ENCODE data around the gene HSD11B1.

The HSD11B1 gene

DNA sequence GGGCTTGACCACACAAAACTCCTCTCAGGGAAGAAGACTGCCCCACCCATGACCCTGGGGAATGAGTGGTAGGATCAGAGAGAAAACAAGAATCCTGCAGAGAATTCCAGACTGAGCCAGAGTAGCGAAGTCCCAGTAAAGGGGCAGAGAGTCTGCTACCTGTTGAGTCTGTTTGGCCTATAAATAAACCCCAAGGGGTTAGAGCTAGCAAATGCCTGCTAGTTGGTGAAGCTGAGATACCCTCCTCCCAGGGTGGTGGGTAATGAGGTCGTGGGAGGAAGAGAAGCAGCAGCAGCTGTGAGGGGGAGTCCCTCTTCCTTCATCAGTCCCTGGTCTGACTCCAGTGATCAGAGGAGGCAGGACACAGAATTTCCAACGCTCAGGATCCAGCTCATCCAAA lies 53.8 kb downstream of the HSD11B1 start:
- no peak for DNase-seq
- peak overlapping the region in 1 of 2 experiments; percentile 18 for H3K27ac ChIP-seq (ENCODE audit: insufficient read depth in 1 of 2, low read depth in 1 of 2, low read length in 2 of 2, poor library complexity in 1 of 2, severe bottlenecking in 2 of 2)
- peak overlapping the region in 5 of 7 experiments; percentile 13 to 82 (median 68) for H3K4me3 ChIP-seq (ENCODE audit: control insufficient read depth in 1 of 7, extremely low read depth in 1 of 7, insufficient read depth in 4 of 7, low read depth in 2 of 7, low read length in 6 of 7)
- ChIA-PET CTCF (interaction anchor here (0.6 to 8.2 kb wide), 3 partner anchors 10 to 66 kb away, joined by 3 to 54 read pairs (median 5); no protein-coding TSS in a partner anchor), POLR2A (no interaction called here)
- no peaks in the 10 kb centered on the region for H3K27me3 ChIP-seq (replicated peaks in 2 of 5; ENCODE audit: control insufficient read depth in 4 of 5, insufficient read depth in 5 of 5, low read length in 4 of 5)
- no peaks in the 10 kb centered on the region for H3K9me3 ChIP-seq (ENCODE audit: control extremely low read depth in 1 of 5, control insufficient read depth in 4 of 5, insufficient read depth in 2 of 5, low read depth in 1 of 5, low read length in 4 of 5)
- H3K36me3 ChIP-seq (ENCODE audit: control insufficient read depth in 4 of 4, insufficient read depth in 4 of 4, low read length in 3 of 4) = peaks cover 17 to 49% (median 38%) of the 10 kb centered on the region in 4 experiments
- 57% methylated on average over 2 of the region's 3 CpGs for WGBS (ENCODE audit: insufficient coverage)
- peaks cover 27 to 48% (median 45%) of the 10 kb centered on the region in 4 experiments for H3K4me1 ChIP-seq (ENCODE audit: control extremely low read depth in 1 of 4, control insufficient read depth in 4 of 4, insufficient read depth in 4 of 4, low read length in 3 of 4)

DNA sequence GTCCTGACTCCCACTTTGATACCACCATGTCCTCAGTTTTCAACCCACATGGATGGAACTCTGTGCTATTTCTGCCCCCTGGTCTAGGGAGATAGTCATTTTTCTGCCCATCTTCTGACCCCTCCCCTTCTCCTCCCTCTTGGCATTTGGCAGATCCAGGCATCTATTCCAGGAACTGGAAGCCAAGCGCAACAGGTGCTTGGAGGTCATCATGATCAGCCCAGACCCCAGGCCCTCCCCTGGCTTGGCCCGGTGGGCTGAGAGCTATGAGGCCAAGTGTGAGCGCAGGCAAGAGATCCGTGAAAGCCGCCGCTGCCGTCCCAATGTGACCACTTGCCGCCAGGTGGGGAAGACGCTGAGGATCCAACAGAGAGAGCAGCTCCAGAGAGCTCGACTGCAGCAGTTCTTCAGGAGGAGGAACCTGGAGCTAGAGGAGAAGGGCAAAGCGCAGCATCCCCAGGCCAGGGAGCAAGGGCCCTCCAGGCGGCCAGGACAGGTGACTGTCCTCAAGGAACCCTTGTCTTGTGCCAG lies 55.2 kb downstream of the HSD11B1 start:
- Histone ChIP-seq H3K9me3 (ENCODE audit: control extremely low read depth in 1 of 5, control insufficient read depth in 4 of 5, insufficient read depth in 2 of 5, low read depth in 1 of 5, low read length in 4 of 5) (no peaks in the 10 kb centered on the region), H3K4me3 (ENCODE audit: control insufficient read depth in 1 of 7, extremely low read depth in 1 of 7, insufficient read depth in 4 of 7, low read depth in 2 of 7, low read length in 6 of 7) (no peak overlapping the region), H3K36me3 (ENCODE audit: control insufficient read depth in 4 of 4, insufficient read depth in 4 of 4, low read length in 3 of 4) (peaks cover 19 to 62% (median 46%) of the 10 kb centered on the region in 4 experiments), H3K27me3 (replicated peaks in 2 of 5; ENCODE audit: control insufficient read depth in 4 of 5, insufficient read depth in 5 of 5, low read length in 4 of 5) (no peaks in the 10 kb centered on the region), H3K27ac (ENCODE audit: insufficient read depth in 1 of 2, low read depth in 1 of 2, low read length in 2 of 2, poor library complexity in 1 of 2, severe bottlenecking in 2 of 2) (no peak overlapping the region), H3K4me1 (ENCODE audit: control extremely low read depth in 1 of 4, control insufficient read depth in 4 of 4, insufficient read depth in 4 of 4, low read length in 3 of 4) (peaks cover 27 to 45% (median 43%) of the 10 kb centered on the region in 4 experiments)
- CTCF ChIA-PET = interaction anchor here (1.8 to 8.2 kb wide), 3 partner anchors 8 to 12 kb away, joined by 4 to 54 read pairs (median 5); no protein-coding TSS in a partner anchor
- no peak for DNase-seq
- POLR2A ChIA-PET = no interaction called here
- WGBS (ENCODE audit: insufficient coverage) = 98% methylated on average over 12 of the region's 12 CpGs

DNA sequence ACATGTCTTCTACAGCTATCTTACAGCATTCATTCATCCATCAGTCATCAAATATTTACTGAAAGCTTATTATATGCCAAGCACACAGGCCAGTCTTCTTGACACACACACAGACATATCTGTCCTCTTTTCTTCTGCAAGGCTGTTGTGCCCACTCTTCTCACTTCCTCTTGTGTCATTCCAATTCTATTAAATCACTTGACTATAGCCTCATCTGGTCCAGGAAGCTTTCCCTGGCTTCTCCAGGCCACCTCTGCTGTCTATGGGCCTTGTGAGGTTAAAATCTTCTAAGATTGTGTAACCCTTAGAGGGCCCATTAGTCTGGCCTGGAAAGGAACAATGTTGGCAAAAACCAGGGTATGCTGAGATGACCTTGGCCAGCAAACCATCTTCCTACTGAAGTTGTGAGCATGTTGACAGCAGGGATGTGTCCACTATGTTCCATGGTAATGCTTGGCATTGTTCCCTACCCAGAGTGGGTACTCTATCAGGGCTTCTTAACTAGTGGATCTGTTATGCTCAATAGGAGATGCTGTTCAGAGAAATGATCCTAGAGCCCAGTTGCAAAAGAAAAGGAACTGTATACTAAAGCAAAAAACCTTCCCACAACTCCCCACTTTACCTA lies 56.5 kb downstream of the HSD11B1 start:
- Histone ChIP-seq H3K9me3 (ENCODE audit: control extremely low read depth in 1 of 5, control insufficient read depth in 4 of 5, insufficient read depth in 2 of 5, low read depth in 1 of 5, low read length in 4 of 5) (no peaks in the 10 kb centered on the region), H3K27ac (ENCODE audit: insufficient read depth in 1 of 2, low read depth in 1 of 2, low read length in 2 of 2, poor library complexity in 1 of 2, severe bottlenecking in 2 of 2) (no peak overlapping the region), H3K36me3 (ENCODE audit: control insufficient read depth in 4 of 4, insufficient read depth in 4 of 4, low read length in 3 of 4) (peaks cover 21 to 67% (median 49%) of the 10 kb centered on the region in 4 experiments), H3K4me1 (ENCODE audit: control extremely low read depth in 1 of 4, control insufficient read depth in 4 of 4, insufficient read depth in 4 of 4, low read length in 3 of 4) (peaks cover 19 to 35% (median 33%) of the 10 kb centered on the region in 4 experiments), H3K27me3 (replicated peaks in 2 of 5; ENCODE audit: control insufficient read depth in 4 of 5, insufficient read depth in 5 of 5, low read length in 4 of 5) (no peaks in the 10 kb centered on the region), H3K4me3 (ENCODE audit: control insufficient read depth in 1 of 7, extremely low read depth in 1 of 7, insufficient read depth in 4 of 7, low read depth in 2 of 7, low read length in 6 of 7) (no peak overlapping the region)
- ChIA-PET CTCF (interaction anchor here (0.8 to 8.2 kb wide), 4 partner anchors 7 to 13 kb away, joined by 4 to 54 read pairs (median 4); no protein-coding TSS in a partner anchor), POLR2A (interaction anchor here (0.7 kb wide), 1 partner anchor 138 kb away, joined by 3 read pairs; no protein-coding TSS in a partner anchor)
- no peak for DNase-seq

DNA sequence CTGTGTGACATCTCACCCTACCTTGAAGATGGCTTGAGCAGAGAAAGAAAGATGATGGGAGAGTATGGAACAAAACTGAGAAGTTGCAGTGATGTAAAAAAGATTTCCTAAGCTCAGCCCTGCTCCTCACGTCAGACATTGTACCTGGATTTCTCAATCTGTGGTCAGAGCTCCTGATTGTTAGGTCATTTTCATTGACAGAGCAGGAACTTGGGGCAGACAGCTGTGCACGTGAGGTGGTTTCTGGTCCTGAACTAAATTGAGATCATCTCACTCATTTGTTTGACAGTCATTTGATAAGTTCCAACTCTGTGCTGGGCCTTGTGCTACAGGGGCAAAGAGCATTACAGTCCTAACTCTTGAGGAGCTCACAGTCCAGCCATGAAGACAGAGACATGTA lies 61.4 kb downstream of the HSD11B1 start:
- H3K36me3 ChIP-seq (ENCODE audit: control insufficient read depth in 4 of 4, insufficient read depth in 4 of 4, low read length in 3 of 4) = peaks cover 18 to 53% (median 36%) of the 10 kb centered on the region in 4 experiments
- H3K9me3 ChIP-seq (ENCODE audit: control extremely low read depth in 1 of 5, control insufficient read depth in 4 of 5, insufficient read depth in 2 of 5, low read depth in 1 of 5, low read length in 4 of 5) = no peaks in the 10 kb centered on the region
- ChIA-PET CTCF (interaction anchor here (0.8 to 5.2 kb wide), 5 partner anchors 9 to 58 kb away, joined by 3 to 54 read pairs (median 4); partner anchors contain the start of gene TRAF3IP3), POLR2A (no interaction called here)
- 42% methylated on average over 2 of the region's 2 CpGs for WGBS (ENCODE audit: insufficient coverage)
- no peak overlapping the region for H3K27ac ChIP-seq (ENCODE audit: insufficient read depth in 1 of 2, low read depth in 1 of 2, low read length in 2 of 2, poor library complexity in 1 of 2, severe bottlenecking in 2 of 2)
- no peaks in the 10 kb centered on the region for H3K27me3 ChIP-seq (replicated peaks in 2 of 5; ENCODE audit: control insufficient read depth in 4 of 5, insufficient read depth in 5 of 5, low read length in 4 of 5)
- no peak for DNase-seq
- no peak overlapping the region for H3K4me3 ChIP-seq (ENCODE audit: control insufficient read depth in 1 of 7, extremely low read depth in 1 of 7, insufficient read depth in 4 of 7, low read depth in 2 of 7, low read length in 6 of 7)
- H3K4me1 ChIP-seq (ENCODE audit: control extremely low read depth in 1 of 4, control insufficient read depth in 4 of 4, insufficient read depth in 4 of 4, low read length in 3 of 4) = peaks cover 26 to 51% (median 46%) of the 10 kb centered on the region in 4 experiments

DNA sequence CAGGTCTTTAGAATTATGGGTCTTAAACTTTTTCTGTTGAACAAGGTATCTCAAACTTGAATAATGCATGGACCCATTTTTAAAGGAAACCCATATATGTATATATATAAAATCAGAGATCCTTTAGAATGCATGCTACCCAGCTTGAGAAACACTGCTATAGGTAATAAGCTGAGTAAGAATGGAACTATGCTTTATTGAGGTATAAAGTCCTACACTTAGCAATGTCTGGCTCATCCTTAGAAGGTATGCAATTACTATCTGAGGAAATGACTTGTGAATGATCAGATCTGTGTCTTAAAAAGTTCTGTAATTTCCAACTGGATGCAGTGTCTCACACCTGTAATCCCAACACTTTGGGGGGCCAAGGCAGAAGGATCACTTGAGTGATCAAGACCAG lies 62.5 kb downstream of the HSD11B1 start:
- POLR2A ChIA-PET = no interaction called here
- no peak overlapping the region for H3K27ac ChIP-seq (ENCODE audit: insufficient read depth in 1 of 2, low read depth in 1 of 2, low read length in 2 of 2, poor library complexity in 1 of 2, severe bottlenecking in 2 of 2)
- DNase-seq = no peak

DNA sequence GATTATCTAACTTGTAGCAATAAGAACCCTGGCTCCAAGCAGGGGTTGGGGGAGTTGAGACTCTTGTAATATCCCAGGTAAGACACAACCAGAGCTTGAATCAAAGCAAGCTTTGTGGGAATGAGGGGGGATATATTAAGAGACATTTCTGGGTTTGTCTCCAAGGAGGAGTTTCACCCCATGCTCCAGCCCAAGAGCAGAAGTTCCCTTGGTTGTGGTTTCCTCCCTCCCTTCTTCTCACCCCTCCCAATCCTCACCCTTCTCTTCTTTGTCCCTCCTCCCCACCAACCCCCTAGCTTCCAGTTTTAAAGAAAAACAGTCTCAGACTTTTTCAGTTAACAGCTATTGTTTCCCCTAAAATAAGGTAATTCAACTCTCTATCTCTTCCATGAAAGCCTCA lies 63.1 kb downstream of the HSD11B1 start:
- ChIA-PET POLR2A (interaction anchor here (0.8 kb wide), 1 partner anchor 13 kb away, joined by 3 read pairs; no protein-coding TSS in a partner anchor), CTCF (interaction anchor here (1.1 to 5.2 kb wide), 6 partner anchors 10 to 203 kb away, joined by 3 to 54 read pairs (median 4); partner anchors contain the start of gene TRAF3IP3)
- peak; percentile 31 to 61 (median 58) for DNase-seq
- H3K9me3 ChIP-seq (ENCODE audit: control extremely low read depth in 1 of 5, control insufficient read depth in 4 of 5, insufficient read depth in 2 of 5, low read depth in 1 of 5, low read length in 4 of 5) = no peaks in the 10 kb centered on the region
- H3K4me3 ChIP-seq (ENCODE audit: control insufficient read depth in 1 of 7, extremely low read depth in 1 of 7, insufficient read depth in 4 of 7, low read depth in 2 of 7, low read length in 6 of 7) = peak overlapping the region in 5 of 7 experiments; percentile 1 to 68 (median 44)
- H3K27me3 ChIP-seq (replicated peaks in 2 of 5; ENCODE audit: control insufficient read depth in 4 of 5, insufficient read depth in 5 of 5, low read length in 4 of 5) = no peaks in the 10 kb centered on the region
- peaks cover 26 to 67% (median 53%) of the 10 kb centered on the region in 4 experiments for H3K4me1 ChIP-seq (ENCODE audit: control extremely low read depth in 1 of 4, control insufficient read depth in 4 of 4, insufficient read depth in 4 of 4, low read length in 3 of 4)
- peaks cover 8 to 38% (median 21%) of the 10 kb centered on the region in 4 experiments for H3K36me3 ChIP-seq (ENCODE audit: control insufficient read depth in 4 of 4, insufficient read depth in 4 of 4, low read length in 3 of 4)
- H3K27ac ChIP-seq (ENCODE audit: insufficient read depth in 1 of 2, low read depth in 1 of 2, low read length in 2 of 2, poor library complexity in 1 of 2, severe bottlenecking in 2 of 2) = peak overlapping the region in 1 of 2 experiments; percentile 87

More for the DNA sequence above, 62.5 kb downstream of the HSD11B1 start:
- CTCF ChIA-PET = interaction anchor here (1.6 to 5.2 kb wide), 4 partner anchors 10 to 202 kb away, joined by 3 to 54 read pairs (median 16); partner anchors contain the start of gene TRAF3IP3
- peak overlapping the region in 1 of 7 experiments; percentile 59 for H3K4me3 ChIP-seq (ENCODE audit: control insufficient read depth in 1 of 7, extremely low read depth in 1 of 7, insufficient read depth in 4 of 7, low read depth in 2 of 7, low read length in 6 of 7)
- H3K27me3 ChIP-seq (replicated peaks in 2 of 5; ENCODE audit: control insufficient read depth in 4 of 5, insufficient read depth in 5 of 5, low read length in 4 of 5) = no peaks in the 10 kb centered on the region
- H3K9me3 ChIP-seq (ENCODE audit: control extremely low read depth in 1 of 5, control insufficient read depth in 4 of 5, insufficient read depth in 2 of 5, low read depth in 1 of 5, low read length in 4 of 5) = no peaks in the 10 kb centered on the region
- H3K4me1 ChIP-seq (ENCODE audit: control extremely low read depth in 1 of 4, control insufficient read depth in 4 of 4, insufficient read depth in 4 of 4, low read length in 3 of 4) = peaks cover 26 to 62% (median 53%) of the 10 kb centered on the region in 4 experiments
- H3K36me3 ChIP-seq (ENCODE audit: control insufficient read depth in 4 of 4, insufficient read depth in 4 of 4, low read length in 3 of 4) = peaks cover 12 to 42% (median 27%) of the 10 kb centered on the region in 4 experiments

Data from common myeloid progenitor, CD34-positive (primary cell).